GM10248 (cell line): ENCODE measurements around the gene TEF.

Source experiments
- CTCF ChIA-PET: fragments of 300-600 bp; sonication (Branson Sonifier 250); formaldehyde crosslinking; extraction: SDS; loops from one replicate; lab custom pipeline; 2021; ENCODE audit warnings: antibody characterized with exemption; lab: Yijun Ruan, JAX
- POLR2A ChIA-PET: fragments of 350-650 bp; sonication (Branson Sonifier 250); formaldehyde crosslinking; extraction: SDS; loops from one replicate; lab custom pipeline; 2020; ENCODE audit warnings: antibody characterized with exemption; lab: Yijun Ruan, JAX
- DNase-seq: peaks from one replicate; pipeline ENCODE4 v3.0.0; 2012; ENCODE audit errors: extremely low spot score
- TF ChIP-seq, protein P1 (sequence below): IDR thresholded peaks from 2 replicates; pipeline ENCODE4 v1.5.1; 2012; ENCODE audit warnings: mild to moderate bottlenecking, low read depth; ENCODE audit errors: extremely low read depth, missing control alignments, control extremely low read depth

Gene TEF

DNA sequence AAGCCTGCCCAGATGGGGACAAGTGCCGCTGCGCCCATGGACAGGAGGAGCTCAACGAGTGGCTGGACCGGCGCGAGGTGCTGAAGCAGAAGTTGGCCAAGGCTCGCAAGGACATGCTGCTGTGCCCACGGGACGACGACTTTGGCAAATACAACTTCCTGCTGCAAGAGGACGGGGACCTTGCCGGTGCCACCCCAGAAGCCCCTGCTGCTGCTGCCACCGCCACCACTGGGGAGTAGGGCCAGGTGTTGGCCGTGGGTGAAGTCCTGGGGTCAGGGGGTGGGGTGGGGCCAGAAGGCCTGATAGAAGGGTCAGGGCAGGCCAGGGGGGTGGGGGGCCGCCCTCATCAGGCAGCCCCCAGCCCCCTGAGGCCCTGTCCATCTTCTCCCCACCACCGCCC, 24.6 kb upstream of the TEF start:
- DNase-seq: no peak
- CTCF ChIA-PET: interaction anchor here (1.3 kb wide), 1 partner anchor 10 kb away, joined by 3 read pairs; no protein-coding TSS in a partner anchor
- POLR2A ChIA-PET: no interaction called here
- TF ChIP-seq, protein P1, sequence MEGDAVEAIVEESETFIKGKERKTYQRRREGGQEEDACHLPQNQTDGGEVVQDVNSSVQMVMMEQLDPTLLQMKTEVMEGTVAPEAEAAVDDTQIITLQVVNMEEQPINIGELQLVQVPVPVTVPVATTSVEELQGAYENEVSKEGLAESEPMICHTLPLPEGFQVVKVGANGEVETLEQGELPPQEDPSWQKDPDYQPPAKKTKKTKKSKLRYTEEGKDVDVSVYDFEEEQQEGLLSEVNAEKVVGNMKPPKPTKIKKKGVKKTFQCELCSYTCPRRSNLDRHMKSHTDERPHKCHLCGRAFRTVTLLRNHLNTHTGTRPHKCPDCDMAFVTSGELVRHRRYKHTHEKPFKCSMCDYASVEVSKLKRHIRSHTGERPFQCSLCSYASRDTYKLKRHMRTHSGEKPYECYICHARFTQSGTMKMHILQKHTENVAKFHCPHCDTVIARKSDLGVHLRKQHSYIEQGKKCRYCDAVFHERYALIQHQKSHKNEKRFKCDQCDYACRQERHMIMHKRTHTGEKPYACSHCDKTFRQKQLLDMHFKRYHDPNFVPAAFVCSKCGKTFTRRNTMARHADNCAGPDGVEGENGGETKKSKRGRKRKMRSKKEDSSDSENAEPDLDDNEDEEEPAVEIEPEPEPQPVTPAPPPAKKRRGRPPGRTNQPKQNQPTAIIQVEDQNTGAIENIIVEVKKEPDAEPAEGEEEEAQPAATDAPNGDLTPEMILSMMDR: no peak

DNA sequence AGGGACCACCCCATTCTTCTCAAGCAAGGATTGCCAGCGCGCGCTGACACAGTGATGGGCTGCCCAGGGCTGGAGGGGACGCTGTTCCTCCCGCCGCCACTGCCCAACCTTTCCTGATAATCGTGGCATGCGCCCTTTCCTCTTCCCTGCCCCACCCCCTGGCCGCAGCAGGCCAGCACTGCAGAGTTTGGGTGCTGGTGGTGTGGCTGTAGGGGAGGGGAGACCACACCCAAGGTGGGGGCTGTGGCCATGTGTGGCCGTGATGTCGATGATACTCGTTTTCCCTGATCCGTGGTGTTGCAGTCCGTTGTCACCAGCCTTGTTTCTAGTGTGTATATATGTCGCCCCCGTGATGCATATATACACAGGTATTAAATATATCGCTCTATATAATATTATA, 22.8 kb upstream of the TEF start:
- TF ChIP-seq, protein P1: no peak
- ChIA-PET POLR2A (interaction anchor here (1.3 kb wide), 1 partner anchor 23 kb away, joined by 3 read pairs; the partner anchor contains the start of gene TEF), CTCF (no interaction called here)
- DNase-seq: no peak

DNA sequence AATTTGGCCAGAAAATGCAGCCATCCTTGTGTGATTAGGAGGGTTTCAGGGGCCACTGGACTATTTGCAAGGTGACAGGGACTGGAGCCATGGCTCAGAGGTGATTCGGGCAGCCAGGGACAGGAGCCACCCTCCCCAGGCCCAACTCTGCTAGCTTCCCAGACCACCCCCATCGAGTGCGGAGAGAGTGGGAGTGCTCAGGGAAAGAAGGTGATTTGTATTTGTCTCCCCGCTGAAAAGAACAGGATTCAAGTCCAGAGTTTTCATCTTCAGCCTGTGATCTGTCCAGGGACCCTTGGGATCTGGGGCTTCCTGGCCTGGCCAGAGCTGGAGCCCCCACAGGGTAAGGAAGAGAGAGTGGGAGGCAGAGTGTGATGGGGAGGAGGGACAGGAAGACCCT, 22.4 kb upstream of the TEF start:
- CTCF ChIA-PET: no interaction called here

DNA sequence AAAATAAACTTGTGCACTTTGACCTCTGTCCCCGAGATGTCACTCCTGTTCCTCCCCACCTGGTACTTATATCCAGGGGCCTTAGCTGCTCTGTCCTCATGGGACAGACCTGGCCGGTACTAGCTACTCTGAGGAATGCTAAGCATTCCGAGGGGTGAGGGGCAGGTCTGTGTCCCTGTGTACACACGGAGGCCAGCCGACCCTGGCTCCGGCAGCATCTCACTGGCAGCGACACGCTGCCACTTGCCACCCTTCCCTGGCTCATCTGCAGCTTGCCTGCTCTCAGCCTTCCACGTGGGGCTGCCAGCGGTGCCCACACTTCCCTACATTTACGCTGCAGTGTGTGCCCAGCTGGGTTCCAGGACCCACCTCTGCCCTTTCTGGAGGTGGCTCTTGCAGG, 21.6 kb upstream of the TEF start:
- TF ChIP-seq, protein P1: no peak
- ChIA-PET POLR2A (interaction anchor here (0.5 kb wide), 1 partner anchor 258 kb away, joined by 4 read pairs; no protein-coding TSS in a partner anchor), CTCF (interaction anchor here (1.3 to 1.4 kb wide), 2 partner anchors 8 to 43 kb away, joined by 4 to 5 read pairs; no protein-coding TSS in a partner anchor)
- no peak for DNase-seq

More for the DNA sequence above, 22.4 kb upstream of the TEF start:
- DNase-seq: no peak
- TF ChIP-seq, protein P1: no peak
- POLR2A ChIA-PET: no interaction called here

DNA sequence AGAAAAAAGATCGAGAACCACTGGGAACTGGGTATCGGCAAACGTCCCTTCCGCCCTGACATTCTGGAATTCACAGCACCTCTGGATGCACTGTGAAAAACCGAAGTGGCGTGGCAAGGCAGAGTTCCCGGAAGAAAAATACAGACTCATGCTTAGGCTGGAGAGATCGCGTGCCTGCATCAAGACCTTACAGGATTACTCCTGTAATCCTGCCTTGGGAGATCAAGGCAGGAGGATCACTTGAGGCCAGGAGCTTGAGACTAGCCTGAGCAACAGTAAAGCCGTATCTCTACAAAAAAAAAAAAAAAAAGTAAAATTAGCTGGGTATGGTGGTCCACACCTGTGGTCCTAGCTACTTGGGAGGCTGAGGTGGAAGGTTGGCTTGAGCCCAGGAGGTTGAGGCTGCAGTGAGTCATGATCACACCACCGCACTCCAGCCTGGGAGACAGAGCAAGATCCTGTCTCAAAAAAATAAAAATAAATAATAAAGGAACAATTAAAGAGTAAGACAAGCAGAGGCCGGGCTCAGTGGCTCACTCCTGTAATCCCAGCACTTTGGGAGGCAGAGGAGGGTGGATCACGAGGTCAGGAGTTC, 19.9 kb upstream of the TEF start:
- DNase-seq: no peak
- POLR2A ChIA-PET: no interaction called here
- CTCF ChIA-PET: interaction anchor here (1.6 to 1.8 kb wide), 2 partner anchors 10 to 11 kb away, joined by 3 to 4 read pairs; no protein-coding TSS in a partner anchor
- TF ChIP-seq, protein P1: no peak

DNA sequence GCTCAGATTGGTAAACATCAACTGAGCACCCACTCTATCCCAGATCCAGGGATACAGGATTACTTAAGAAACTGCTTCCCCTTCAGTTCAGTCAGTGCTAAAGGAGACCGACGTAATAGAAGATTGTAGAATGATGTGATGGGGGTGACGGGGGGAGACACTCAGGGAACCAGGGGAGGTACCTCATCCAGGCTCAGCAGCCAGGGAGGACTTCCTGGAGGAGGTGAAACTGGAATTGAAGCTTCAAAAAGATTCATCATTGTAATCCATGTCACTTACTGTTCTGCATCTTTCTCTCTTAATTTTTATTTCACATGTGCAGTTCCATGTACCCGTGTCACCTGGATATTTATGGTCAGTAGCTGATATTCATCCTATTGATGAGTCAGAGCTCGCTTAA, 19.1 kb upstream of the TEF start:
- DNase-seq: no peak
- TF ChIP-seq, protein P1: no peak
- CTCF ChIA-PET: interaction anchor here (1.3 to 1.6 kb wide), 2 partner anchors 11 to 18 kb away, joined by 3 read pairs; no protein-coding TSS in a partner anchor
- POLR2A ChIA-PET: no interaction called here
